Measurements from ENCODE around the gene DSTYK. TPM values are rescaled to one million over a fixed set of nuclear protein-coding genes. Genes with fewer than 3 reads are reported as not detected.

The DSTYK gene
- polyA plus RNA-seq, 1 donor from 2014 or later, result 6.1 TPM

- Mint-ChIP-seq H3K36me3 (peaks cover 2% of the 10 kb centered on the region), H3K4me1 (peaks cover 10 to 22% (median 12%) of the 10 kb centered on the region in 3 donors), H3K9me3 (no peaks in the 10 kb centered on the region), H3K27ac (no peak overlapping the region), H3K4me3 (no peak overlapping the region), H3K27me3 (no peaks in the 10 kb centered on the region)
Measured at GRCh38 chr1:205216588-205216987, 5.1 kb upstream of the DSTYK start.

GRCh38 chr1:205214756-205215155 is 3.3 kb upstream of the DSTYK start:
- Mint-ChIP-seq H3K4me3 (peak overlapping the region in 2 of 4 donors; percentile 2 to 6), H3K4me1 (peaks cover 19 to 31% (median 20%) of the 10 kb centered on the region in 3 donors), H3K27me3 (no peaks in the 10 kb centered on the region), H3K36me3 (peaks cover 2% of the 10 kb centered on the region), H3K27ac (no peak overlapping the region), H3K9me3 (no peaks in the 10 kb centered on the region)

GRCh38 chr1:205211839-205212536 is 486 bp upstream of the DSTYK start:
- H3K4me1 Mint-ChIP-seq, result peaks cover 20 to 37% (median 24%) of the 10 kb centered on the region in 3 donors
- H3K4me3 Mint-ChIP-seq, result peak overlapping the region; percentile 94 to 100 (median 97)
- no peaks in the 10 kb centered on the region for H3K27me3 Mint-ChIP-seq
- peak overlapping the region; percentile 95 to 99 (median 99) for H3K27ac Mint-ChIP-seq
- H3K36me3 Mint-ChIP-seq, result no peaks in the 10 kb centered on the region
- H3K9me3 Mint-ChIP-seq, result no peaks in the 10 kb centered on the region

GRCh38 chr1:205210756-205211168 is 740 bp downstream of the DSTYK start:
- Mint-ChIP-seq H3K4me1 (peaks cover 20 to 38% (median 24%) of the 10 kb centered on the region in 3 donors), H3K27me3 (no peaks in the 10 kb centered on the region), H3K4me3 (peak overlapping the region; percentile 94 to 100 (median 97)), H3K9me3 (no peaks in the 10 kb centered on the region), H3K36me3 (no peaks in the 10 kb centered on the region), H3K27ac (peak overlapping the region; percentile 55 to 99 (median 99))

GRCh38 chr1:205208811-205209210 is 2.7 kb downstream of the DSTYK start:
- H3K27me3 Mint-ChIP-seq, result no peaks in the 10 kb centered on the region
- H3K36me3 Mint-ChIP-seq, result no peaks in the 10 kb centered on the region
- H3K27ac Mint-ChIP-seq, result peak overlapping the region in 1 of 3 donors; percentile 19
- H3K9me3 Mint-ChIP-seq, result no peaks in the 10 kb centered on the region
- peak overlapping the region in 2 of 4 donors; percentile 63 to 71 for H3K4me3 Mint-ChIP-seq
- peaks cover 23 to 34% (median 29%) of the 10 kb centered on the region in 3 donors for H3K4me1 Mint-ChIP-seq

GRCh38 chr1:205205055-205205454 is 6.4 kb downstream of the DSTYK start:
- Mint-ChIP-seq H3K36me3 (peaks cover 2% of the 10 kb centered on the region), H3K4me1 (peaks cover 13 to 22% (median 20%) of the 10 kb centered on the region in 3 donors), H3K27me3 (no peaks in the 10 kb centered on the region), H3K4me3 (no peak overlapping the region), H3K27ac (no peak overlapping the region), H3K9me3 (no peaks in the 10 kb centered on the region)

GRCh38 chr1:205204552-205204951 is 7.0 kb downstream of the DSTYK start:
- Mint-ChIP-seq H3K27ac (peak overlapping the region in 1 of 3 donors; percentile 57), H3K36me3 (peaks cover 2% of the 10 kb centered on the region), H3K9me3 (no peaks in the 10 kb centered on the region), H3K4me1 (peaks cover 17 to 27% (median 22%) of the 10 kb centered on the region in 3 donors), H3K27me3 (no peaks in the 10 kb centered on the region), H3K4me3 (no peak overlapping the region)

GRCh38 chr1:205199931-205200299 is 11.6 kb downstream of the DSTYK start:
- H3K27me3 Mint-ChIP-seq, result no peaks in the 10 kb centered on the region
- H3K4me3 Mint-ChIP-seq, result no peak overlapping the region
- H3K36me3 Mint-ChIP-seq, result peaks cover 7% of the 10 kb centered on the region
- H3K9me3 Mint-ChIP-seq, result no peaks in the 10 kb centered on the region
- peaks cover 15 to 31% (median 22%) of the 10 kb centered on the region in 3 donors for H3K4me1 Mint-ChIP-seq
- no peak overlapping the region for H3K27ac Mint-ChIP-seq

- Mint-ChIP-seq H3K4me3 (peak overlapping the region in 1 of 4 donors; percentile 9), H3K36me3 (peaks cover 7% of the 10 kb centered on the region), H3K9me3 (no peaks in the 10 kb centered on the region), H3K4me1 (peaks cover 15 to 27% (median 16%) of the 10 kb centered on the region in 3 donors), H3K27ac (no peak overlapping the region), H3K27me3 (no peaks in the 10 kb centered on the region)
Measured at GRCh38 chr1:205199090-205199930, 12.2 kb downstream of the DSTYK start.

- Mint-ChIP-seq H3K9me3 (no peaks in the 10 kb centered on the region), H3K36me3 (peaks cover 6% of the 10 kb centered on the region), H3K4me1 (peaks cover 11 to 28% (median 27%) of the 10 kb centered on the region in 3 donors), H3K4me3 (no peak overlapping the region), H3K27me3 (no peaks in the 10 kb centered on the region), H3K27ac (no peak overlapping the region)
Measured at GRCh38 chr1:205192287-205192686, 19.2 kb downstream of the DSTYK start.

- peaks cover 8% of the 10 kb centered on the region for H3K36me3 Mint-ChIP-seq
- no peak overlapping the region for H3K4me3 Mint-ChIP-seq
- no peaks in the 10 kb centered on the region for H3K27me3 Mint-ChIP-seq
- H3K9me3 Mint-ChIP-seq, result no peaks in the 10 kb centered on the region
- H3K4me1 Mint-ChIP-seq, result peaks cover 11 to 30% (median 27%) of the 10 kb centered on the region in 3 donors
- no peak overlapping the region for H3K27ac Mint-ChIP-seq
Measured at GRCh38 chr1:205191622-205192021, 19.9 kb downstream of the DSTYK start.

GRCh38 chr1:205190845-205191577 is 20.5 kb downstream of the DSTYK start:
- no peaks in the 10 kb centered on the region for H3K27me3 Mint-ChIP-seq
- peaks cover 11 to 30% (median 27%) of the 10 kb centered on the region in 3 donors for H3K4me1 Mint-ChIP-seq

GRCh38 chr1:205189131-205189530 is 22.4 kb downstream of the DSTYK start:
- H3K4me1 Mint-ChIP-seq, result peaks cover 12 to 27% (median 24%) of the 10 kb centered on the region in 3 donors
- no peak overlapping the region for H3K4me3 Mint-ChIP-seq
- H3K36me3 Mint-ChIP-seq, result peaks cover 3% of the 10 kb centered on the region
- no peaks in the 10 kb centered on the region for H3K9me3 Mint-ChIP-seq
- no peak overlapping the region for H3K27ac Mint-ChIP-seq
- H3K27me3 Mint-ChIP-seq, result no peaks in the 10 kb centered on the region

More at GRCh38 chr1:205190845-205191577, 20.5 kb downstream of the DSTYK start:
- Mint-ChIP-seq H3K27ac (peak overlapping the region in 1 of 3 donors; percentile 29), H3K9me3 (no peaks in the 10 kb centered on the region), H3K36me3 (peaks cover 8% of the 10 kb centered on the region), H3K4me3 (peak overlapping the region in 1 of 4 donors; percentile 34)

GRCh38 chr1:205188596-205188995 is 22.9 kb downstream of the DSTYK start:
- H3K4me1 Mint-ChIP-seq, result peaks cover 12 to 30% (median 22%) of the 10 kb centered on the region in 3 donors
- no peak overlapping the region for H3K27ac Mint-ChIP-seq
- no peaks in the 10 kb centered on the region for H3K9me3 Mint-ChIP-seq
- H3K36me3 Mint-ChIP-seq, result peaks cover 3% of the 10 kb centered on the region
- no peaks in the 10 kb centered on the region for H3K27me3 Mint-ChIP-seq
- no peak overlapping the region for H3K4me3 Mint-ChIP-seq
